Effector memory CD4-positive, alpha-beta T cell (primary cell): ENCODE results near the gene STK25.
"Not testable (repeated sequence)": the region's sequence is repeated elsewhere in the genome, so short reads cannot be mapped to it uniquely, and the experiment has no call there.

Experiments
- DNase-seq, 3 donors: peaks; one replicate each; pipeline ENCODE4 v3.0.0-alpha.2; 2020
- H3K27ac ChIP-seq: 2 replicates; pipeline ENCODE4 v1.7.0; 2013; ENCODE audit warnings: mild to moderate bottlenecking, low read length, moderate library complexity; ENCODE audit not compliant: insufficient read depth, poor library complexity, severe bottlenecking
- H3K27me3 ChIP-seq: replicated peaks from 2 replicates; pipeline ENCODE4 v1.7.0; 2013; ENCODE audit warnings: mild to moderate bottlenecking, low read length; ENCODE audit not compliant: insufficient read depth, control insufficient read depth, poor library complexity, severe bottlenecking
- H3K36me3 ChIP-seq: 2 replicates; pipeline ENCODE4 v1.7.0; 2013; ENCODE audit warnings: mild to moderate bottlenecking, low read length, moderate library complexity; ENCODE audit not compliant: control insufficient read depth, insufficient read depth
- H3K4me1 ChIP-seq: 2 replicates; pipeline ENCODE4 v1.7.0; 2013; ENCODE audit warnings: low read length, mild to moderate bottlenecking; ENCODE audit not compliant: control insufficient read depth, insufficient read depth, poor library complexity, severe bottlenecking
- H3K4me3 ChIP-seq: 2 replicates; pipeline ENCODE4 v1.7.0; 2013; ENCODE audit warnings: low read length, low read depth, mild to moderate bottlenecking; ENCODE audit not compliant: insufficient read depth, poor library complexity, severe bottlenecking
- H3K9me3 ChIP-seq: 2 replicates; pipeline ENCODE4 v1.7.0; 2013; ENCODE audit warnings: mild to moderate bottlenecking, low read length, moderate library complexity; ENCODE audit not compliant: control insufficient read depth

The STK25 gene

GRCh38 chr2:241450092-241450491, 58.3 kb downstream of the STK25 start:
- not testable (repeated sequence) for H3K4me1 ChIP-seq, H3K4me3 ChIP-seq, H3K9me3 ChIP-seq, H3K36me3 ChIP-seq, H3K27ac ChIP-seq, DNase-seq
- peaks cover 13% of the 10 kb centered on the region for H3K27me3 ChIP-seq

GRCh38 chr2:241445426-241445825, 63.0 kb downstream of the STK25 start:
- Histone ChIP-seq H3K27me3 (peaks cover 28% of the 10 kb centered on the region), H3K36me3 (no peaks in the 10 kb centered on the region), H3K4me3 (no peak overlapping the region), H3K9me3 (no peaks in the 10 kb centered on the region), H3K27ac (no peak overlapping the region), H3K4me1 (peaks cover 15% of the 10 kb centered on the region)
- no peak for DNase-seq

GRCh38 chr2:241443486-241444223, 64.7 kb downstream of the STK25 start:
- Histone ChIP-seq H3K36me3 (no peaks in the 10 kb centered on the region), H3K4me1 (peaks cover 15% of the 10 kb centered on the region), H3K27ac (no peak overlapping the region), H3K4me3 (no peak overlapping the region), H3K9me3 (no peaks in the 10 kb centered on the region), H3K27me3 (peaks cover 28% of the 10 kb centered on the region)
- peak; percentile 79 to 82 (median 82) for DNase-seq
